ENCODE data around the gene DDX24. TPM values are rescaled to one million over a fixed set of nuclear protein-coding genes. Genes with fewer than 3 reads are reported as not detected.

Gene DDX24
- polyA plus RNA-seq, 2 of the 4 experiments (the other 2 are of a cell fraction), result 121 to 161 TPM

GRCh38 chr14:94014382-94014781, 66.6 kb downstream of the DDX24 start:
- Histone ChIP-seq H3K9me3 (no peaks in the 10 kb centered on the region), H3K27ac (no peak overlapping the region), H3K4me2 (no peak overlapping the region), H3K4me3 (no peak overlapping the region), H3K4me1 (peaks cover 17% of the 10 kb centered on the region; the same call in 2 of the 3 replicates)
- CTCF ChIA-PET, result interaction anchor here (1.2 to 2.3 kb wide), 4 partner anchors 11 to 78 kb away, joined by 3 to 9 read pairs (median 6); partner anchors contain the start of gene OTUB2
- FAIRE-seq (no peak), ATAC-seq (no peak), DNase-seq (ENCODE audit: low read depth in 1 of 2, low spot score in 1 of 2) (no peak)
- POLR2A ChIA-PET, result no interaction called here
- WGBS (ENCODE audit: missing lambda C conversion rate), result 83% methylated on average over 6 of the region's 6 CpGs
- TF ChIP-seq NPAS2 (CRISPR knock-in tag; IDR thresholded peaks at IDR 0.05; ENCODE audit: borderline replicate concordance) (no peak), HEYL (CRISPR knock-in tag; IDR thresholded peaks at IDR 0.05) (no peak), RFX5 (IDR thresholded peaks at IDR 0.05) (no peak), USF2 (IDR thresholded peaks at IDR 0.05) (no peak), HOXB13 (CRISPR knock-in tag; IDR thresholded peaks at IDR 0.05; ENCODE audit: low read depth) (no peak), KDM1A (IDR thresholded peaks at IDR 0.05; ENCODE audit: low read depth) (no peak), ESRRA (IDR thresholded peaks at IDR 0.05; ENCODE audit: borderline replicate concordance, low read length) (no peak), SREBF2 (IDR thresholded peaks at IDR 0.05) (no peak), SMC3 (IDR thresholded peaks at IDR 0.05) (no peak), ZSCAN20 (CRISPR knock-in tag; IDR thresholded peaks at IDR 0.05) (no peak), MAZ (IDR thresholded peaks at IDR 0.05; ENCODE audit: borderline replicate concordance, low read depth, low read length) (no peak), REST (IDR thresholded peaks at IDR 0.05) (no peak), EP300 (IDR thresholded peaks at IDR 0.05) (no peak), ELK1 (IDR thresholded peaks at IDR 0.05; ENCODE audit: low read depth, low read length) (no peak)

- Histone ChIP-seq H3K27ac (peak overlapping the region in 1 of 2 experiments; percentile 57; a peak in 2 of 6 replicates), H3K4me2 (peak overlapping the region; percentile 47; the same call in 2 of the 3 replicates), H3K9me3 (no peaks in the 10 kb centered on the region), H3K4me1 (peaks cover 17% of the 10 kb centered on the region; the same call in 2 of the 3 replicates), H3K4me3 (no peak overlapping the region)
- ATAC-seq, result peak in 1 of 2 experiments; percentile 63; a peak in 3 of 6 replicates
- POLR2A ChIA-PET, result no interaction called here
- WGBS (ENCODE audit: missing lambda C conversion rate), result 38% methylated on average over 2 of the region's 2 CpGs
- CTCF ChIA-PET, result interaction anchor here (0.9 to 2.4 kb wide), 6 partner anchors 10 to 75 kb away, joined by 3 to 19 read pairs (median 6); no protein-coding TSS in a partner anchor
- DNase-seq (ENCODE audit: low read depth in 1 of 2, low spot score in 1 of 2), result no peak
- FAIRE-seq, result no peak
- TF ChIP-seq RNF2 (IDR thresholded peaks at IDR 0.05; ENCODE audit: borderline replicate concordance, low read depth) (no peak), EHF (CRISPR knock-in tag; IDR thresholded peaks at IDR 0.05) (no peak), BHLHE40 (IDR thresholded peaks at IDR 0.05; ENCODE audit: low read depth, low read length) (no peak), ZC3H11A (IDR thresholded peaks at IDR 0.05) (no peak), HOXB5 (CRISPR knock-in tag; IDR thresholded peaks at IDR 0.05) (no peak), HEYL (CRISPR knock-in tag; IDR thresholded peaks at IDR 0.05) (no peak), CBX2 (IDR thresholded peaks at IDR 0.05; ENCODE audit: borderline replicate concordance, low read depth) (no peak), HDAC2 (IDR thresholded peaks at IDR 0.05) (no peak), EHMT2 (IDR thresholded peaks at IDR 0.05; ENCODE audit: low read depth) (no peak), FOSL2 (IDR thresholded peaks at IDR 0.05) (no peak), FOSL2 (CRISPR knock-in tag; IDR thresholded peaks at IDR 0.05) (no peak), REST (IDR thresholded peaks at IDR 0.05) (no peak), SMC3 (IDR thresholded peaks at IDR 0.05) (no peak), NR3C1 (IDR thresholded peaks at IDR 0.05) (no peak), RAD21 (conservative IDR thresholded peaks at IDR 0.05 in 1 of 2, IDR thresholded peaks at IDR 0.05 in 1 of 2) (no peak), HES2 (IDR thresholded peaks at IDR 0.05) (no peak), ZSCAN20 (CRISPR knock-in tag; IDR thresholded peaks at IDR 0.05) (no peak), USF2 (IDR thresholded peaks at IDR 0.05) (no peak)
Measured at GRCh38 chr14:94011795-94012194, 69.2 kb downstream of the DDX24 start.

Measured in A549 (cell line).